NCI-H2081 treated with DMSO at 0.1 percent for 48 hours (cell line): ENCODE results near the gene CFAP90.

Experiments
- DNase-seq: peaks from one replicate; lab custom pipeline; 2025; lab: John Stamatoyannopoulos, UW

CFAP90 gene

DNA sequence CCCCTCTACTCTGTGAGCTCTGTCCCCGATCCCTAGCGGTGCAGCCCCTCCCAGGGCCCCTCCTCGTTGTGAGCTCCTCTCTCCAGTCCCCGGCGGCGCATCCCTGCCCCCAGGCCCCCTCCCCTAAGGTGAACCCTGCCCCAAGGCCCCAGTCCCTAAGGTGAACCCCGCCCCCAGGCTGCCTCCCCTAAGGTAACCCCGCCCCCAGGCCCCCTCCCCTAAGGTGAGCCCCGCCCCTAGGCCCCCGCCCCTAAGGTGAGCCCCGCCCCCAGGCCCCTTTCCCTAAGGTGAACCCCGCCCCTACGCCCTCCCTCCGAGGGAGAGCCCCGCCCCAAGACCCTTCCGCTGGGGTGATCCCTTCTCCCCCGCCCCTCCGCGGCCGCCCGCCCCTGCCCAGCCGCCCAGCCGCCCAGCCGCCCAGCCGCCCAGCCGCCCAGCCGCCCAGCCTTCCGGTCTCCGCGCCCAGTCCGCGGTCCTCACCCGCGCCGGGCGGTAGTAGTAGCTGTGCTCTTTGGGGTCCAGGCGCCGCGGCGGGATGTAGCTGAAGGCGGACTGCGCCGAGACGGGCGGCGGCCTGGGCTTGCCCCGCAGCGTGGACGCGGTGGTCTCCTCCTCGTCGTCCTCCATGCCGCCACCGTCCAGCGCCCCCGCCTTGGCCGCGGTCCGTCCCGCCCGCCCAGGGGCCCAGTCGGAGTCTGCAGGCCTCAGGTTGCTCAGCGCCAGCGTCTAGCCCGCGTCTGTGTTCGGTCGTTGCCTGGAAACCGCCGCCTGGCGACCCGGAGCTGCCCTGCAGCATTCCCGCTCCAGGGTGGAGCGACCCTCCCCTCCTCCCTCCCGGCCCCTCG, at the start of gene CFAP90:
Gene CFAP90 (minus strand): TSS at position 739 of the 845 bp plus-strand sequence. CDS start 112 bp downstream, at position 627.
- DNase-seq: no peak

- no peak for DNase-seq
Measured at GRCh38 chr5:7897014-7897600, 46.2 kb upstream of the CFAP90 start.

GRCh38 chr5:7894860-7895259, 43.9 kb upstream of the CFAP90 start:
- DNase-seq: no peak

GRCh38 chr5:7894439-7894838, 43.5 kb upstream of the CFAP90 start:
- DNase-seq: no peak

DNA sequence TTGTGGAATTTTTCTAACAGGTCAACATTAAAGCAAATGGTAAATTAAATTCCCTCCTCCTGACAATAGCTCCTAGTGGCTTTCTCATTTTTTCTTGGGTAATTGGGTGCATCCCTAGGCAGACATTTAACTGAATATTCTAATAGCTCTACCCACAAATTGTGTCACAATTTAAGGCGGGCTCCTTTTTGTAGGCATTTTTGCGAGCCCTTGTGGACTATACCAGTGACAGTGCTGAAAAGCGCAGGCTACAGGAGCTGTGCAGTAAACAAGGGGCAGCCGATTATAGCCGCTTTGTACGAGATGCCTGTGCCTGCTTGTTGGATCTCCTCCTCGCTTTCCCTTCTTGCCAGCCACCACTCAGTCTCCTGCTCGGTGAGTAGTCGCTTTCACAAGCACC, 38.0 kb upstream of the CFAP90 start:
- DNase-seq: no peak

- peak; percentile 61 for DNase-seq
Measured at GRCh38 chr5:7886849-7887475, 36.0 kb upstream of the CFAP90 start.

DNA sequence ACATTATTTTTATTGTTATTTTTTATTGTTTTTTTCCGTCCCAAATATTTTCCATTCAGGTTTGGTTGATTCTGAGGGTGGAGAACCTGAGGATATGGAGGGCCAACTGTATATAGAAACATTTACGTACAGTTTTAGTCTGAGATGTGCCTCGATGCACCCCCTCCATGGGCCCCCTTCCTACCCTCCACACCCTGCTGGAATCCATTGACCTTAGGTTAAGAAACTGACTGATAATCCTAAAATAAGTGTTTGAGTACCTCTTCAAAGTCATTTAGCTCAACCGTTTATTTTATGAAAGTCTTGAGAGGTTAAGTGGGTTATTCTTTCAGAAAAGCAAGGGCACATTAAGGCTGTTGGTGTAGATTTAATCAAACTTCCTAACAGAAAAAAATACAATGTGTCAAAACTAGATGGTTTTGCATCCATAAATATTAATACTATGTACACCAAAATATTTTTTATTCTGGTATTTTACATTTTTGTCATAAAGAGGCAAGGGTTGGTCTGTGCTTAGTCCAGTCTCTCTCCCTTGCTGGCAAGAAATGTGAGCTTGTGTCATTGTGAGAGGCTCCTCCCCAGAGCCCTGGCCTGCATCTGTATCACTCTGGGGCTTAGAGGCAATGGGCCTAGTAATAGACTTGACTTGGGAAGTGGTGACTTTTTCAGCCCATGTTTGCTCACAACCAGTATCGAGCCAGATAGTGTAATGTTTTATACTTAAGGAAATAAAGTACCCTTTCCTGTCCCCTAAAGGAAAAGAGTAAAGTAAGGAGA, 33.7 kb upstream of the CFAP90 start:
- no peak for DNase-seq

DNA sequence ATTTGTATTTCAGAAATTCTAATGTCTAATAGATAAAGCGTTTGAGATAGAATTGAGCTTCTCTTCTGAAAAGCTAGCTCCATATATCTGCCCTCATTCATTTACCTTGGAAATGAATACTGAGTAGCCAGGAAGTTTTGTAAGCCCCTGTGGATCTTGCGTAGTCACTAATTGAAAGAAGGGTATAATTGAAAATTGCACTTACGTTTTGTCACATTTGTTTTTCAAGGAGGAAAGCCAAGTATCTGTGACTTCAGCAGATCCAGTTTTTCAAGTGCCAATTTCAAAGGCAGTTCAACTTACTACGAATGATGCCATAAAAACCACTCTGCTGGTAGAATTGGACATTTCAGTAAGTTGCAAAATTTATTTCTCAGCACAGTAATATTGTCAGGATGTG, 32.0 kb upstream of the CFAP90 start:
- no peak for DNase-seq

DNA sequence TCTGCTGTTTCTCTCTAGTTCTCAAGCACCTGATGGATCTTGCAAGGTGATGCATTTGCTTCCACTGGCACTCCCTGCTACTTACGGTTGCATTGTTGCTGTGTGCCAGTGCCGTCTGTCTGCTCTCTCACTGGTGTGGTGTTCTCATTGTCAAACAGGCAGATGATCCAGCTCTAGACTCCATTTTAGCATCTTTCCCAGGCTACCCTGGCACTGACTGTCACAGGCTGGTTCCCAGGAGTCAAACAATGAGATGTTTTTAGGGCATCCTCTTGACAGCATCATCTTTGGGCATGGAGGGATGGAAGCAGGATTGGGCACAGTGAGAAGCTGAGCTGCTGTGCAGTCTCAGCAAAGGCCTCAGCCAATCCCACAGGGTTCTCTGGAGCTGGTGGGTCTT, 30.9 kb upstream of the CFAP90 start:
- DNase-seq: no peak

GRCh38 chr5:7881091-7881490, 30.2 kb upstream of the CFAP90 start:
- no peak for DNase-seq

DNA sequence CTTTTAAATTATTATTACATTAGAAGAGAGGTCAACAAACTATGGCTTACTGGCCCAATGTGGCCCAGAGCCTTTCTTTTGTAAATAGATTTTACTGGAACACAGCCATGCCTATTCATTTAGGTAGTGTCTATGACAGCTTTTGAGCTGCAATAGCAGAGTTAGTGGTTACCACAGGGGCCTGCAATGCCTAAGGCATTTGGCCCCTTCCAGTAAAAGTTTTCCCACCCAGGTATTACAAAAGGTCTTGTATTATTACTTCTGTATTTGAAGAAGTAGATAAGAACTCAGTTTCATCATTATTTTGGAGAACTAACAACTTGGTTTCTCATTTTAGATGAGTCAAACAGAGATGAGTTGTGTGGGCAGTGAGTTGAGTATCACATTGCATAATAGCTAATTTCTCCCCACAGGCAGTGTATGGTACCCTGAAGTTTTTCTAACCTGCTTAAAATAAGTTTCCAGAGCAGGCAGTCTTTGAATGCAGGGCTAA, 27.5 kb upstream of the CFAP90 start:
- no peak for DNase-seq

- no peak for DNase-seq
Measured at GRCh38 chr5:7877851-7878250, 26.9 kb upstream of the CFAP90 start.

GRCh38 chr5:7876867-7877266, 25.9 kb upstream of the CFAP90 start:
- no peak for DNase-seq

DNA sequence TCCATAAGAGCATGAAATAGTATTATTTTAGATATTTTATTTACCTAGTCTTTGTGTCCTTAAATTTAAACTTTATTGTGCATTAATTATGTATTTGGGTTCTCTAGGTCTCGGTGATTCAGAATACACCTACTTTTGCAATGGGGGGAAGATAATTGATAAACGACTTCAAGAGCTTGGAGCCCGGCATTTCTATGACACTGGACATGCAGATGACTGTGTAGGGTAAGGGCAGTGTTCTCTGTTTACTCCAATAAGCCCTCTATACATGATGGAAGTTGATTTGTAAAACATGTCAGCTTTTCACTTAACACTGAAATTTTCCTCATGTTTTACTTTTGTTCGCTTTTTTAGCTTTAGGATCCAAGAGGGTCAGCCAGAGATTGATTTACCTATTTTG, 24.2 kb upstream of the CFAP90 start:
- no peak for DNase-seq

- DNase-seq: no peak
Measured at GRCh38 chr5:7874639-7875038, 23.7 kb upstream of the CFAP90 start.

DNA sequence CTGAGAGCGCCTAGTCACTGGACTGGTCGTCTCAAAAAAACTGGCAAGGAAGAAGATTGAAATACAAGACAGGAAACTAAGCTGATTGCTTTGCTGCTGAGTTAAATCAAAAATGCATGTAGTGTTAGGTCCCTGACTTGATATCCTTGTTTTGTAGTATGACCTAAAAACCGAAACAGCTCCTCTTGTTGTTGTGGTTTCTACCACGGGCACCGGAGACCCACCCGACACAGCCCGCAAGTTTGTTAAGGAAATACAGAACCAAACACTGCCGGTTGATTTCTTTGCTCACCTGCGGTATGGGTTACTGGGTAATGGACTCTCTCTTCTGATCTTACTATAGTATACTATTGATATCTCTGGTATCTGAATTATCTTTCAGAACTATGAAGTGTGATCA, 22.3 kb upstream of the CFAP90 start:
- DNase-seq: no peak

- DNase-seq: no peak
Measured at GRCh38 chr5:7872517-7873130, 21.7 kb upstream of the CFAP90 start.

DNA sequence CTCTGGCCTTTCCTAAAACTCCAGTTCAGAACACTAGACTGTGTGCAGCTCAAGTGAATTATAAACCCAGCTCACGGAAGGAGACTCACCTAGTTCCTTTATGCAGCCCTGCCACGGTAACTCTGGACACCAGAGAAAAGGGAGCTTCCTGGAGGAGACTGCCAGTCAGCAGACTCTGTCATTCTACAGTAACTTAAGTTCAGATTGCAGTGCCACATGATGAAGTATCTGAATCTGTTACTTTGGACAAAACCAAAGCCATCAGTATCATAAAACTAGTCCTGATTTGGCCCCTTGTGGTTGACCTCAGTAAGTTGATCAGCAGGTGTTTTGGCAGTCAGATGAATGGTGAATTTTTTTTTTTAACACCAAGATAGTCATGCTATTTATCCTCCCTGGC, 20.7 kb upstream of the CFAP90 start:
- DNase-seq: no peak

- no peak for DNase-seq
Measured at GRCh38 chr5:7869474-7870136, 18.7 kb upstream of the CFAP90 start.

DNA sequence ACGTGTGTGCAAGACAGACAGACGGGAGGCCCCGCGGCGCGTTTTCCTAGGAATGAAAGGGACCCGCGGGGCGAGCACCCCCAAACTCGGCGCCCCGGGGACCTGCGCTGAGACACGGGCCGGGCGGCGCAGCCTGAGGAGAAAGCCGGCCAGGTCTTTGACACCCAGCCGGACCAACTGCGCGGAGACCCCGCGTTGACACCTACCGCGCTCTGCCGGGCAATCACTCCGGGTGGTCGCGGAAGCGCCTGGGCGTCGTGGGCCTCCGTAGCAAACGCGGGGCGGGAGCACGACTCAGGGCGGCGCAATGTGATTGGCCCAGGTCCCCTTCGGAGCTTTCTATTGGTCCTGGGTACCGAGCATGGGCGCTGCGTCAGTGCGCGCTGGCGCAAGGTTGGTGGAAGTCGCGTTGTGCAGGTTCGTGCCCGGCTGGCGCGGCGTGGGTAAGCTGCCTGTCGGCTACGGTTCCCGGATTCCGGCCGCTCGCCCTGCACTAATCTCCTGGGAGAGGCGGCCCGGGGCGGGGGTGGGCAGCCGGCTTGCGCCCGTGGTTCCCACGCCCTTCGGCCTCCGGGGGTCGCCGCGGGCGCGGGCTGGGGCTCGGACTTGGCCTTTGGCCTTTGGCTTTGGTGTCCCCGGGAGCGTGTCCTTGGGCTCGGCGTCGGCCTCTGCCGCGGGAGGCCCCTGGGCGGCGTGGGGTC, 18.0 kb upstream of the CFAP90 start, which contains the start of the genes FASTKD3 and MTRR:
Gene FASTKD3 (minus strand): TSS at position 259 of the 701 bp plus-strand sequence. CDS start 948 bp downstream, outside the sequence.
Gene MTRR (plus strand): TSS at position 376 of the 701 bp plus-strand sequence. CDS start 1,647 bp downstream, outside the sequence.
- peak; percentile 95 for DNase-seq
